GM19452 (cell line): ENCODE data around the gene RPS28.

Source experiments
- ATAC-seq: cut with Tn5 transposase; IDR thresholded peaks from one replicate; pipeline ENCODE4 v1.9.1; 2021; ENCODE audit not compliant: unreplicated experiment

Gene RPS28

GRCh38 chr19:8370176-8371010 lies 49.1 kb downstream of the RPS28 start:
- no peak for ATAC-seq

GRCh38 chr19:8371011-8371804 lies 49.9 kb downstream of the RPS28 start:
- ATAC-seq: no peak
